Stimulated activated CD4-positive, alpha-beta T cell treated with anti-CD3 and anti-CD28 coated beads, TNF-alpha, amount 100 ng/mL, for 4 hours (primary cell): ENCODE results near the gene GRM7.

Source experiments
- DNase-seq, 3 experiments: peaks; one replicate each; pipeline ENCODE4 v3.0.0-alpha.2; 2020; ENCODE audit warnings: low read depth in 3 of 3

Gene GRM7

GRCh38 chr3:7657214-7658112 is 796.5 kb downstream of the GRM7 start:
- DNase-seq, result no peak

DNA sequence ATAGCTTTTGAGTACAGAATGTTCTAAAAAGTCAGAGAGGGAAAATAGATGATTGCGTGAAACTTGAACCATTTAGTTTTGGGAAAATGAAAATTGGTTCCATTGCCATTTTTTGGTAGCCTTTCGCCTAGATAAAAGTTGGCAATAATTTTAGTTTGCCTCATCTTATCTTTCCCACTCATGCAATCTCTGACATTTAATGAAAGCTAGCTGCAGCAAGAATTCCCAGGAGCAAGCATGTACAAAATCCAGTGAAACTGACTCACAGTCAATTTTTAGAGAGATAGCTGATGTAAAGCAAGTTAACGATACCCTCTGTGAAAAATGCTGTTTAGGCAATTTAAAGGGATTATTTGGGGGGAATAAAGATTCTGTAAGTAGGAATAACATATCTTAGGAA is 797.4 kb downstream of the GRM7 start:
- no peak for DNase-seq

DNA sequence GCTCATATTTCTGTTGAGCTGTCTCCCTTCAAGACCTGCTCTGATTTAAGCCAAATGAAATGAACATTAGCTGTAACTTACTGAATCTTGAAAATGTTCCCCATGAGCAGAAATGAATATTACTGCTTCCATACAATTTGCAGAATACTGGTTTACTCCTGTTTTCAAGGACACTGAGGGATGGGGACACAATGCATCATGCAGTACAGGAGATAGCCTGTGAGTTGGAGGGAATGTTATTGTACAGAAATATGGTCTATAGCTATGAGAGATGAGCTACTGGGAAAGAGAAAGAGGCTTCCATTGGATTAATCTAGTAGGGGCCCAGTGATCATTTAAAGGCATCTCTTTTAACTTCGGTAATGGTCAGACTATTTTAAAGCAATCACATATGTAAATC is 798.2 kb downstream of the GRM7 start:
- no peak for DNase-seq

DNA sequence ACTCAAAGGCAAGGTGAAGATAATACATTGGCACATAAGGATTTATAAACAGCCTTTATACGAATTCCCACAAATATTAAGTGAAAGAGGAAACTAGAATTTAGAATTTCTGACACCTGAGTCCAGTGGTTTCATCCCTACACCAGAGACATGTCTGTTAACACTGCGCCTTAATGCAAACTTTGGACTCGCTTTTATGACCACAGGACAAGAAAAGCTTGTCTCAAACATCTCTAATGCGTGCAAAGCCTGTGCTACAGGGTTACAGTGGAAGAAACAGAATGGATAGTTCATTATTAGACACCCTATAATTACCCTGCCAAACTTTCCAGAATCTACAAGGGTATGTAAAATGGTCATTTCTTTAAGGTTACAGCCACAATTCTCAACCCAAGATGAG is 802.9 kb downstream of the GRM7 start:
- DNase-seq, result no peak

- DNase-seq, result no peak
Measured at GRCh38 chr3:7667774-7668173, 806.9 kb downstream of the GRM7 start.

- no peak for DNase-seq
Measured at GRCh38 chr3:7669641-7670040, 808.7 kb downstream of the GRM7 start.

DNA sequence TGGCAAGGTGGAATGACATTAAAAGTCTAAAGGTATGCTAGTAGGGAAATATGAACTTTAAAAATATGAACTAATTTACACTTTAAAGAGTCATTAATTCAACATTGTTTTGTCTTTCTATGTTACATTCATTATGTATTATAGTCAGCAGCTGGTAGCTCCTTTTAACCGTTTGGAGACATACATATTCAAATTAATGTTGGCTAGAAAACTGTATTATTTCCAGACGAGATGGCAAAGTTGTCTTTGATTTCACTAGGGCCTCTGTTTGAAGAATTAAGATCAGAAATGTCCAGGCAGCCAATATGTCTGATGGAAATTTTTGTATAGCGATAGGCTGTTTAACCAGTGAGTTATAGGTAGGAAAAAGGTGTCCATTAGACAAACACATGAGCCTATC is 817.6 kb downstream of the GRM7 start:
- DNase-seq, result no peak

DNA sequence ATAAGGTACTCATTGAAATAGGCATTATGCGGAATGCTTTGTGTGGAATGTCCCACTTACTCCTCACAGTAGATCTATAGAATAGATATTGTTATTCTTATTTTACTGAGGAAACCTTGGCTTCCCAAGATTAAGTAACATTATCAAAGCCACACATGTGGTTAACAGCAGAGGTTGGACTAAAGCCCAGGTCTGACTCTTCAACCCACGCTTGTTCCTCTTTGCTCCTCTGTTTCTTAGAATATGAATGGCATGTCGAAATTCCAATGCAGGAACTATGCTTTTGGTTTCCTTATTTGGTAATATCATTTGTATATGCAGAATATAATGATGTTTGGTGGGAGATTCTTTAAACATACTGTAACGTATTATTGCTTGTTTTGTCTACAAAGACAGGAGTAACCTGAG is 821.9 kb downstream of the GRM7 start:
- DNase-seq, result no peak

- no peak for DNase-seq
Measured at GRCh38 chr3:7683426-7683825, 822.5 kb downstream of the GRM7 start.

- no peak for DNase-seq
Measured at GRCh38 chr3:7684182-7684715, 823.3 kb downstream of the GRM7 start.

GRCh38 chr3:7687428-7688147 is 826.7 kb downstream of the GRM7 start:
- DNase-seq, result no peak

DNA sequence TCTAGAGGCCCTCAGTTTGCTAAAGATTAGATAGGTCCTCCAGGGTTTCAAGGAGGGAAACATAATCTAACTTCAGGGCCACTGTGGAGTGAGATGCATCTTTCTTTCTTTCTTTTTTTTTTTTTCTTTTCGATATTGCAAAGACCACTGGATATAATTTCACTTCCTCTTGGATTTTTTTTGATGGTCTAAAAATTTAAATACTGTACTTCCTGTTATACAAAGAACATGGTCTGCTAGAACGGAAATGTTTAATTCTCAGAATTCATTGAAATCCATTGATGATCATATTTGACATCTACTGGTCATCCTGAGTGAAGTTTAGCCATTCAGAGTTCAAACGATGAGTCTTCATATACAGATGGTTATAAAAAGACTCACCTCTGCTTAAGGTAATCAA is 832.0 kb downstream of the GRM7 start:
- no peak for DNase-seq

GRCh38 chr3:7693976-7694375 is 833.1 kb downstream of the GRM7 start:
- no peak for DNase-seq

DNA sequence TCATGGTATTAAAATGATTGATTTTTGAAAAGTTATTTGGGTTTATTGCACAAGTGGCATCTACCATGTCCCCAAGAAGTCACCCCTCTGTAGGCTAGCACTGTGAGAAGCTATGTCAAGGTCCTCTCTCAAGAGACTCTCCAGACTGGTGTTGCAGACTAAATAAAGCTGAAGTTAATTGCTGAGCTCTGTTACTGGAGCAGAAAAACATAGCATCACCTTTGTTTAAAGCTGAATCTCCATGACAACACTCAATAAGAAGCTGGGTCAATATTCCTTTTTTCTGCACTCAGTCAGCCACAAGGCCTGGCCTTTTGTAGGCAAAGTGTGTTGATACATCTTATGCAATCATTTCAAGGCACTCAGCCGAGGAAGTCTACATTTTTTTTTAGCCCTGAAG is 834.1 kb downstream of the GRM7 start:
- DNase-seq, result no peak

GRCh38 chr3:7696320-7696719 is 835.4 kb downstream of the GRM7 start:
- DNase-seq, result no peak

GRCh38 chr3:7697548-7697947 is 836.6 kb downstream of the GRM7 start:
- DNase-seq, result no peak

GRCh38 chr3:7700539-7700938 is 839.6 kb downstream of the GRM7 start:
- DNase-seq, result no peak

GRCh38 chr3:7700977-7701376 is 840.1 kb downstream of the GRM7 start:
- DNase-seq, result no peak

GRCh38 chr3:7707187-7707586 is 846.3 kb downstream of the GRM7 start:
- no peak for DNase-seq

- DNase-seq, result no peak
Measured at GRCh38 chr3:7709376-7710082, 848.6 kb downstream of the GRM7 start.

- DNase-seq, result no peak
Measured at GRCh38 chr3:7710284-7710683, 849.4 kb downstream of the GRM7 start.

DNA sequence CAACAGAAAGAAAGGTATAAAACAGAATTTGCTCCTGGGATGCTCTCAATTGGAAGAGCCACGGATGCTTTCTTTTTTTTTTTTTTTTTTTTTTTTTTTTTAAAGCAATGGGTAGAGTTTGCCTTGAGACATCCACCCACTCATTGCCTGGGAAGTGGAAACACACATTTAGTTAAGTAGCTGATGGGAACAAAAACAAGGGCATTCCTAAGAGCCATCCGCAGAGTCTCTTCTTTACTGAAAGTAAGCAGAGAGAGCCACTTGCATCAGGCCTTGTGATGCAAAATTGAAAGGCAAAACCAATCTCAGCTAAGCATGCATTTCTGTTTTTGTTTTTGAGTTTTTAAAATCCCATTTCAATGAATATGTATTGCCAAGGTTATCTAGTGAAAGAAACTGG is 852.8 kb downstream of the GRM7 start:
- DNase-seq, result no peak
